ENCODE data around the gene LYPD8. TPM values are rescaled to one million over a fixed set of nuclear protein-coding genes. Genes with fewer than 3 reads are reported as not detected.
"Not testable (repeated sequence)": the region's sequence is repeated elsewhere in the genome, so short reads cannot be mapped to it uniquely, and the experiment has no call there.

The LYPD8 gene
- total and polyA plus RNA-seq, 12 donors, result not detected

DNA sequence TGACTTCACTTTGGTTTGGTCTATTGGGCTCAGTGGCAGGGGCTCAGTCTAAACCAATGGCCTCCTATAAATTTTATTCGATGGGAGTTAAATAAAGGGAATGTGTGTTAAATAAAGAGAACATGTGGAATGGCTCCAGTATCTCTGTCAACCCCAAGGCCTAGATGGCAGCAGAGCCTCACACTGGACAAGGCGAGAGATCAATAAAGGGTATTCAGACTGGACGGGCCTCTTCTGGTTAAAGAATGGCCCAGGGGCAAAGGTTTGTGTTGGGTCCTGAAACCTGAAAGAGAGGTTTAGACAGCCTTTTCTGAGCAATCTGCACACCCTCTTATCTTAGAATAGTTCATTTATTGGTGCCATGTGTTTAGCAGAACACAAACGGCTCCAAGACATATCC lies 35.5 kb upstream of the LYPD8 start:
- intact Hi-C loops (cut with DNase I), result no loop called here
- Histone ChIP-seq H3K4me1 (peaks cover 0 to 16% (median 0%) of the 10 kb centered on the region in 9 donors), H3K4me3 (no peak overlapping the region), H3K27me3 (peaks cover 0 to 7% (median 0%) of the 10 kb centered on the region in 7 donors), H3K27ac (no peak overlapping the region), H3K9me3 (peaks cover 0 to 26% (median 6%) of the 10 kb centered on the region in 11 donors), H3K36me3 (no peaks in the 10 kb centered on the region)
- 83 to 89% methylated on average over 4 of the region's 4 CpGs for WGBS, 2 donors
- DNase-seq, result no peak
- no peak for TF ChIP-seq CTCF (IDR thresholded peaks at IDR 0.05)
- no peak for ATAC-seq

DNA sequence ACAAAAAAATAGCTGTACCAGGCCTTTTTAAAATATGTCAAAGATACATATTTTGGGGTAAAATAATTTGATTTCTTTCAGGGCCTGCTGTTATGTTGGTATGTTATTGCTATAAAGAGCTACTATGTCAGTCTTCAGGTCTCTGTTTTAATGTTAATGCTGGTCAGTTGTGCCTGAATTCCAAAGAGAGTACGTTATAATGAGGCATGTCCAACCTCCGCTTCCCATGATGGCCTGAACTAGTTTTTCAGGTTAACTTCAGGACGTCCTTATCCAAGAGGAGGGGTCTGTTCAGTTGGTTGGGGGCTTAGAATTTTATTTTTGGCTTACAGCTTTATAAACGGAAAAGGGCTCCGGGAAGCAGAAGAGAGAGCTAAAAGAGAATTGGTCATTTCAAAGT lies 34.9 kb upstream of the LYPD8 start:
- H3K27me3 ChIP-seq, result peaks cover 0 to 7% (median 0%) of the 10 kb centered on the region in 7 donors
- ATAC-seq, result no peak
- H3K9me3 ChIP-seq, result peaks cover 0 to 20% (median 4%) of the 10 kb centered on the region in 11 donors
- no peak for DNase-seq
- intact Hi-C loops (cut with DNase I), result no loop called here
- peaks cover 0 to 21% (median 0%) of the 10 kb centered on the region in 9 donors for H3K4me1 ChIP-seq
- no peaks in the 10 kb centered on the region for H3K36me3 ChIP-seq
- WGBS, 2 donors, result 75 to 82% methylated on average over 5 of the region's 5 CpGs
- no peak overlapping the region for H3K27ac ChIP-seq
- H3K4me3 ChIP-seq, result no peak overlapping the region
- no peak for TF ChIP-seq CTCF (IDR thresholded peaks at IDR 0.05)

DNA sequence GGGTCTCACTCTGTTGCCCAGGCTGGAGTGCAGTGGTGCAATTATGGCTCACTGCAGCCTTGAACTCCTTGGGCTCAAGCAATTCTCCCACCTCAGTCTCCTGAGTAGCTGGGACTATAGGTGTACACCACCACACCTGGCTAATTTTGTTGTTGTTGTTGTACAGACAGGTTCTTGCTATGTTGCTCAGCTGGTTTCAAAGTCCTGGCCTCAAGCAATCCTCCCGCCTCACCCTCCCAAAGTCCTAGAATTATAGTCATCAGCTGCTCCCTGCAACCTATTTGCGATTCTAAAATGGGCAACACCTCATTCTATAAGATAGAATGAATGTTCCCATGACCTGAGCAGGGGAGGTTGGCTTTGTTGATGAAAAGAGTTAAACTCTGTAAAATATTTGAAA lies 33.8 kb upstream of the LYPD8 start:
- H3K9me3 ChIP-seq; DNase-seq; H3K4me3 ChIP-seq; H3K27me3 ChIP-seq; intact Hi-C loops (cut with DNase I); ATAC-seq; H3K27ac ChIP-seq; H3K36me3 ChIP-seq: not testable (repeated sequence)
- H3K4me1 ChIP-seq, result peaks cover 0 to 21% (median 0%) of the 10 kb centered on the region in 9 donors
- WGBS, 2 donors, result 58 to 71% methylated on average over 2 of the region's 2 CpGs

- Histone ChIP-seq H3K4me1 (peaks cover 0 to 21% (median 0%) of the 10 kb centered on the region in 9 donors), H3K36me3 (no peaks in the 10 kb centered on the region), H3K27ac (no peak overlapping the region), H3K9me3 (no peaks in the 10 kb centered on the region), H3K27me3 (peaks cover 0 to 9% (median 0%) of the 10 kb centered on the region in 7 donors), H3K4me3 (no peak overlapping the region)
- no peak for ATAC-seq
- no peak for DNase-seq
- 69 to 78% methylated on average over 3 of the region's 3 CpGs for WGBS, 2 donors
- intact Hi-C loops (cut with DNase I), result no loop called here
- no peak for TF ChIP-seq CTCF (IDR thresholded peaks at IDR 0.05)
Measured at GRCh38 chr1:248788327-248788726, 32.8 kb upstream of the LYPD8 start.

- Histone ChIP-seq H3K9me3 (no peaks in the 10 kb centered on the region), H3K36me3 (no peaks in the 10 kb centered on the region), H3K4me3 (no peak overlapping the region), H3K27me3 (peaks cover 0 to 16% (median 3%) of the 10 kb centered on the region in 7 donors), H3K27ac (no peak overlapping the region), H3K4me1 (peaks cover 0 to 20% (median 0%) of the 10 kb centered on the region in 9 donors)
- intact Hi-C loops (cut with DNase I), result no loop called here
- 87% methylated on average over 4 of the region's 4 CpGs for WGBS, 2 donors
- DNase-seq, result no peak
- TF ChIP-seq CTCF (IDR thresholded peaks at IDR 0.05), result no peak
- no peak for ATAC-seq
Measured at GRCh38 chr1:248787430-248787829, 31.9 kb upstream of the LYPD8 start.
